ENCODE data around the gene CLMN. TPM values are rescaled to one million over a fixed set of nuclear protein-coding genes. Genes with fewer than 3 reads are reported as not detected.

The CLMN gene
- total RNA-seq, 6 experiments from 2014 or later: 0.02 TPM; not detected in 5

- no peak overlapping the region for H3K4me3 Mint-ChIP-seq
- H3K9me3 Mint-ChIP-seq: peaks cover 12% of the 10 kb centered on the region
- no peaks in the 10 kb centered on the region for H3K4me1 Mint-ChIP-seq (ENCODE audit: low read depth)
- H3K27ac Mint-ChIP-seq: no peak overlapping the region
- TF ChIP-seq CTCF (IDR thresholded peaks at IDR 0.05): no peak
- peaks cover 3% of the 10 kb centered on the region for H3K27me3 Mint-ChIP-seq (ENCODE audit: insufficient read depth)
- H3K36me3 Mint-ChIP-seq (ENCODE audit: low read depth): no peaks in the 10 kb centered on the region
- DNase-seq: no peak
Measured at GRCh38 chr14:95191445-95192199, 128.1 kb downstream of the CLMN start.

- Mint-ChIP-seq H3K36me3 (ENCODE audit: low read depth) (no peaks in the 10 kb centered on the region), H3K4me3 (no peak overlapping the region), H3K27me3 (ENCODE audit: insufficient read depth) (peaks cover 3% of the 10 kb centered on the region), H3K9me3 (peaks cover 12% of the 10 kb centered on the region), H3K4me1 (ENCODE audit: low read depth) (no peaks in the 10 kb centered on the region), H3K27ac (no peak overlapping the region)
- no peak for DNase-seq
- TF ChIP-seq CTCF (IDR thresholded peaks at IDR 0.05): no peak
Measured at GRCh38 chr14:95190857-95191256, 128.9 kb downstream of the CLMN start.

- no peak overlapping the region for H3K27ac Mint-ChIP-seq
- no peak for TF ChIP-seq CTCF (IDR thresholded peaks at IDR 0.05)
- peaks cover 3% of the 10 kb centered on the region for H3K27me3 Mint-ChIP-seq (ENCODE audit: insufficient read depth)
- no peak overlapping the region for H3K4me3 Mint-ChIP-seq
- no peaks in the 10 kb centered on the region for H3K36me3 Mint-ChIP-seq (ENCODE audit: low read depth)
- no peak for DNase-seq
- peaks cover 12% of the 10 kb centered on the region for H3K9me3 Mint-ChIP-seq
- H3K4me1 Mint-ChIP-seq (ENCODE audit: low read depth): no peaks in the 10 kb centered on the region
Measured at GRCh38 chr14:95190346-95190840, 129.3 kb downstream of the CLMN start.

- Mint-ChIP-seq H3K4me1 (ENCODE audit: low read depth) (no peaks in the 10 kb centered on the region), H3K36me3 (ENCODE audit: low read depth) (no peaks in the 10 kb centered on the region), H3K27ac (no peak overlapping the region), H3K9me3 (peaks cover 12% of the 10 kb centered on the region), H3K4me3 (no peak overlapping the region), H3K27me3 (ENCODE audit: insufficient read depth) (peaks cover 3% of the 10 kb centered on the region)
- no peak for TF ChIP-seq CTCF (IDR thresholded peaks at IDR 0.05)
- no peak for DNase-seq
Measured at GRCh38 chr14:95189367-95190132, 130.2 kb downstream of the CLMN start.

GRCh38 chr14:95188380-95188779 lies 131.3 kb downstream of the CLMN start:
- no peak overlapping the region for H3K4me3 Mint-ChIP-seq
- H3K27ac Mint-ChIP-seq: no peak overlapping the region
- TF ChIP-seq CTCF (IDR thresholded peaks at IDR 0.05): no peak
- no peaks in the 10 kb centered on the region for H3K36me3 Mint-ChIP-seq (ENCODE audit: low read depth)
- no peak for DNase-seq
- peaks cover 12% of the 10 kb centered on the region for H3K9me3 Mint-ChIP-seq
- no peaks in the 10 kb centered on the region for H3K4me1 Mint-ChIP-seq (ENCODE audit: low read depth)
- H3K27me3 Mint-ChIP-seq (ENCODE audit: insufficient read depth): peaks cover 3% of the 10 kb centered on the region
